Fibroblast of lung (primary cell): ENCODE results near the gene USP32. TPM values are rescaled to one million over a fixed set of nuclear protein-coding genes. Genes with fewer than 3 reads are reported as not detected.

ENCODE experiments used
- DNase-seq, 2 donors: peaks; one replicate each; pipeline versions ENCODE4 v3.0.0 to v3.0.0-alpha.2; 2010; ENCODE audit warnings: low read depth in 2 of 2
- H2AFZ ChIP-seq: 2 replicates; pipeline ENCODE4 v1.5.1; 2012; ENCODE audit warnings: low read length, control low read depth, inconsistent platforms
- H3K27ac ChIP-seq: 2 replicates; pipeline ENCODE4 v1.5.1; 2011; ENCODE audit warnings: low read length, control low read depth; ENCODE audit not compliant: insufficient read depth
- H3K27me3 ChIP-seq: 2 replicates; pipeline ENCODE4 v1.5.1; 2011; ENCODE audit warnings: mild to moderate bottlenecking, low read length; ENCODE audit not compliant: control insufficient read depth, insufficient read depth
- H3K36me3 ChIP-seq: 2 replicates; pipeline ENCODE4 v1.5.1; 2011; ENCODE audit warnings: low read length; ENCODE audit not compliant: control insufficient read depth, insufficient read depth
- H3K4me1 ChIP-seq: 2 replicates; pipeline ENCODE4 v1.5.1; 2011; ENCODE audit warnings: low read length; ENCODE audit not compliant: control insufficient read depth, insufficient read depth; ENCODE audit errors: extremely low read depth
- H3K4me2 ChIP-seq: 2 replicates; pipeline ENCODE4 v1.5.1; 2011; ENCODE audit warnings: low read length, control low read depth; ENCODE audit not compliant: insufficient read depth; ENCODE audit errors: extremely low read depth
- H3K4me3 ChIP-seq, 4 experiments: fragments of 200-600 bp in 1 of 4; sonication (generic) in 1 of 4; replicated peaks in 1 of 4; 2 replicates each; pipeline ENCODE4 v1.5.1; 2011 to 2016; ENCODE audit warnings: low read length in 4 of 4, low read depth in 3 of 4, mild to moderate bottlenecking in 3 of 4, control low read depth in 2 of 4, inconsistent platforms in 1 of 4, mixed read lengths in 1 of 4; ENCODE audit not compliant: insufficient read depth in 1 of 4; ENCODE audit errors: control extremely low read depth in 1 of 4
- H3K79me2 ChIP-seq: 2 replicates; pipeline ENCODE4 v1.5.1; 2012; ENCODE audit warnings: mild to moderate bottlenecking, low read length, inconsistent platforms; ENCODE audit not compliant: control insufficient read depth, insufficient read depth
- H3K9ac ChIP-seq: 2 replicates; pipeline ENCODE4 v1.5.1; 2011; ENCODE audit warnings: mild to moderate bottlenecking, low read length, control low read depth; ENCODE audit not compliant: insufficient read depth
- H3K9me3 ChIP-seq: 2 replicates; pipeline ENCODE4 v1.5.1; 2012; ENCODE audit warnings: low read depth, low read length; ENCODE audit not compliant: control insufficient read depth, insufficient read depth
- H4K20me1 ChIP-seq: 2 replicates; pipeline ENCODE4 v1.5.1; 2011; ENCODE audit warnings: low read length; ENCODE audit not compliant: control insufficient read depth, insufficient read depth; ENCODE audit errors: extremely low read depth
- EZH2 ChIP-seq: IDR thresholded peaks from 2 replicates; pipeline ENCODE4 v1.5.1; 2012; ENCODE audit warnings: low read length, control low read depth, mild to moderate bottlenecking; ENCODE audit errors: missing control alignments
- polyA plus RNA-seq, 2 donors: library from polyadenylated mRNA; depleted of rRNA in 1 of 2; stranded (reverse) in 1 of 2; unstranded in 1 of 2; fragments of >200 nt; gene quantifications; 2 replicates each; pipeline ENCODE4 v1.2.1, GENCODE V29; 2011 to 2012; ENCODE audit warnings: missing spikeins in 1 of 2
- total RNA-seq: library from RNA; depleted of rRNA; stranded (reverse); fragments of >200 nt; gene quantifications from 2 replicates; pipeline ENCODE4 v1.2.1, GENCODE V29; 2014
- TF ChIP-seq, protein P1 (sequence below), 2 donors: IDR thresholded peaks in 1 of 2; conservative IDR thresholded peaks in 1 of 2; 1 replicate in 1 of 2; 2 replicates in 1 of 2; pipeline ENCODE4 v1.5.1; 2011 to 2012; ENCODE audit warnings: low read length in 2 of 2, control low read depth in 1 of 2, inconsistent platforms in 1 of 2, low read depth in 1 of 2, mild to moderate bottlenecking in 1 of 2

USP32 gene
- total and polyA plus RNA-seq, 2 donors (not counting 1 experiment from before 2014, with no cell fraction given): 40.1 to 82.7 TPM

- no peaks in the 10 kb centered on the region for H3K9me3 ChIP-seq
- peaks cover 2% of the 10 kb centered on the region for H3K36me3 ChIP-seq
- no peak overlapping the region for H3K27ac ChIP-seq
- no peaks in the 10 kb centered on the region for H4K20me1 ChIP-seq
- no peak overlapping the region for H2AFZ ChIP-seq
- H3K79me2 ChIP-seq: peaks cover 2% of the 10 kb centered on the region
- H3K4me2 ChIP-seq: peak overlapping the region; percentile 91
- DNase-seq: no peak
- no peak overlapping the region for H3K9ac ChIP-seq
- H3K4me1 ChIP-seq: peaks cover 2% of the 10 kb centered on the region
- H3K27me3 ChIP-seq: peaks cover 35% of the 10 kb centered on the region
- TF ChIP-seq, protein P1, sequence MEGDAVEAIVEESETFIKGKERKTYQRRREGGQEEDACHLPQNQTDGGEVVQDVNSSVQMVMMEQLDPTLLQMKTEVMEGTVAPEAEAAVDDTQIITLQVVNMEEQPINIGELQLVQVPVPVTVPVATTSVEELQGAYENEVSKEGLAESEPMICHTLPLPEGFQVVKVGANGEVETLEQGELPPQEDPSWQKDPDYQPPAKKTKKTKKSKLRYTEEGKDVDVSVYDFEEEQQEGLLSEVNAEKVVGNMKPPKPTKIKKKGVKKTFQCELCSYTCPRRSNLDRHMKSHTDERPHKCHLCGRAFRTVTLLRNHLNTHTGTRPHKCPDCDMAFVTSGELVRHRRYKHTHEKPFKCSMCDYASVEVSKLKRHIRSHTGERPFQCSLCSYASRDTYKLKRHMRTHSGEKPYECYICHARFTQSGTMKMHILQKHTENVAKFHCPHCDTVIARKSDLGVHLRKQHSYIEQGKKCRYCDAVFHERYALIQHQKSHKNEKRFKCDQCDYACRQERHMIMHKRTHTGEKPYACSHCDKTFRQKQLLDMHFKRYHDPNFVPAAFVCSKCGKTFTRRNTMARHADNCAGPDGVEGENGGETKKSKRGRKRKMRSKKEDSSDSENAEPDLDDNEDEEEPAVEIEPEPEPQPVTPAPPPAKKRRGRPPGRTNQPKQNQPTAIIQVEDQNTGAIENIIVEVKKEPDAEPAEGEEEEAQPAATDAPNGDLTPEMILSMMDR (conservative IDR thresholded peaks at IDR 0.05 in 1 of 2, IDR thresholded peaks at IDR 0.05 in 1 of 2; ENCODE audit: low read depth in 1 of 2, low read length in 2 of 2): no peak
- no peak for TF ChIP-seq EZH2
- H3K4me3 ChIP-seq: peak overlapping the region in 2 of 4 experiments; percentile 79 to 92
Measured at GRCh38 chr17:60135951-60136666, 255.8 kb downstream of the USP32 start.

DNA sequence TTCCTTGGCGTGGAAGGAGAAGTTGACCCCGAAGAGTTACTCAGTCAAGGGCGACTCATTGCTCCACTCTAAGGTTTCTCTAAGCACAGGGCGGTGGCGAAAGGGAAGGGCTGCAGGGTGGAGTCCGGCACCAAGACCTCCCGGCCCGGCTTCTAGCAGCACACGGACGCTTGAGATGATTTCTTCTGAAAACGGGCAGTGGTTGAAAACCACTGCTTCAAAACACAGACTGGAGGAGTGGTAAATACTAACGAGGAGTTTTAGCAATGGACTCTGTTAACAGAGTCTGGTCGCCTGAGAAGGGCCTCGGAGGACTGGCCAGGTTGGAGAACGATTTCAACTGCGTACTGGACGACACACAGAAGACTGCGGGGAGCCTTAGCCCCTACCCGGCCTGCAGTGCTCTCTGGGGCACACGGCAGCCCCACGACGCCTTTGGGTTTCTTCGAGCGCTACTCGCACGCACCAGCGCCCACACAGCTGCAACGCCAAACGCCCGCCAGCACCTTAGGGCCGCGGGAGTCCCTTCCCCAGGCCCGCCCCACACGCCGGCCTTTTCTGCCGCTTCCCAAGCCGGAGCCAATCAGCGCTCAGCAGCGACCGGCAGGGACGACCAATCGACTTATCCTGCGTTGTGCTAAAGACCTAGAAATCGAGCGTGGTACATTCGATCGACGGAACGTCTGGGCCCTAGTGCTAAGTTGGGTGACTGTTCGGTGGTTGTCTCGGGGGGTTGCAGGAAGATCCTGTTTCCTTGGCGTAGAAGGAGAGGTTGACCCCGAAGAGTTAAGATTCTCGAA, 256.6 kb downstream of the USP32 start:
- Histone ChIP-seq H3K4me2 (peak overlapping the region; percentile 91), H3K36me3 (peaks cover 2% of the 10 kb centered on the region)

More for the DNA sequence above, 256.6 kb downstream of the USP32 start:
- Histone ChIP-seq H3K79me2 (peaks cover 2% of the 10 kb centered on the region), H3K4me3 (peak overlapping the region; percentile 64 to 92 (median 75)), H3K9ac (peak overlapping the region; percentile 65), H3K27me3 (peaks cover 28% of the 10 kb centered on the region), H3K4me1 (peaks cover 2% of the 10 kb centered on the region), H2AFZ (peak overlapping the region; percentile 90), H3K9me3 (no peaks in the 10 kb centered on the region), H3K27ac (peak overlapping the region; percentile 81), H4K20me1 (no peaks in the 10 kb centered on the region)
- no peak for TF ChIP-seq EZH2
- TF ChIP-seq, protein P1 (conservative IDR thresholded peaks at IDR 0.05 in 1 of 2, IDR thresholded peaks at IDR 0.05 in 1 of 2; ENCODE audit: low read depth in 1 of 2, low read length in 2 of 2): no peak
- peak; percentile 90 to 92 for DNase-seq
